NCI-H187 (cell line): ENCODE results near the gene HCN2.
A peak's percentile ranks its signal among the peaks of the same experiment; 100 is the strongest.
"Not testable (repeated sequence)": the region's sequence is repeated elsewhere in the genome, so short reads cannot be mapped to it uniquely, and the experiment has no call there.

Experiments
- DNase-seq, 2 experiments: peaks; one replicate each; lab custom pipeline; 2025; lab: John Stamatoyannopoulos, UW

HCN2 gene

DNA sequence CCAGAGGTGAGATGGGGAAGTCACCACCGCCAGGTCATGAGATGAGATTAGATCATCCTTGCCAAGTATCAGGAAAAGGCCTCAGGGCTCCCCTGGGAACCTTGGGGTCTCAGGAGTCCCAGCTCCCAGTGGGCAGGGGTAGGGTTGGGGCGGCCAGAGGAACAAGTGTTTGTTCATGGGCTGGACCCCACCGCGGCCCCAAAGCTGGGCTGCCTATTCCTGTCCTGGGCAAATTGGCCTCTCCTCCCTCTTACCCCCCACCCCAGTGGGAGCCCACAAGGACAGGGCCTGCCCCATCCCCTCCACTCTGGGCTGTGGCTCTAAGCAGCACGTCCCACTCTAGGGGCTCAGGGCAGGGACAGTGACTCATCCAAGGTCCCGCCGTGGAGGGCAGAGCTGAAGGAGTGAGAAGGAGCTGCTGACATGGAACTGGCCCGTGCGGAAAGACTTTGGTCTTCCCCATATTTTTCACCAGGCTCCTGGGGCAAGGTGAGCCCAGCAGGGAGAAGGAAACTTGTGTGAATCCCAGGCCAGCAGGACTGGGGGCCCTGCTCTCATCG is 4.0 kb upstream of the HCN2 start:
- DNase-seq, result no peak

DNA sequence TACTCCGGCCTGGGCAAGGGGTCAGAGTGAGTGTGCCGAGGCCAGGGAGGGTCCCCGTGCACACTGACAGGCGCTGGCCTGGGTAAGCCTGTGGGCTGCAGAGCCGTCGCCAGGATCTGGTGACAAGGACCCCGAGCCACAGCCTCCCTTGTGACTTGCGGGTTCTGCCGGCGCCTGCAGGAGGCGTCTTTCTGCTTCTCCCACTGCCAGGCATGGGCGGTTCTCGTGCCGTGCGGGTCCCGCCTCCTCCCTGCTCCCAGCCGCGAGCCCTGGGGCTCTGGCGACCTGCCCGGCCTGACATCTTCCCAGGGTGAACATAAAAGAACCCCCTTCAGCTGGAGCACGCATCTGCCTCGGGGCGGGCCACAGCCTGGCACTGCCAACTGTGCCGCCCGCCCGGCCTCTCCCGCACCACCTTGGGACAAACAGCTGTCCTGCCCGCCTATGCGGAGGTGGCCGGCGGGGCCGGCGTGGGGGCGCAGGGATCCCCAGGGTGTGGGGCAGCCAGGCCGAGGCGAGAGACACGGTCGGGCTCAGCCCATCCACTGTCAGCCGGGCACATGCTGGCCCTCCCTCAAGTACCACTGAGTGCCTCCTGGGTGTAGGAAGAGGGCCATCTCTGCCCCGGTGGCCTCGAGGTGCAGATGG is 1.5 kb upstream of the HCN2 start:
- peak; percentile 40 to 64 for DNase-seq

DNA sequence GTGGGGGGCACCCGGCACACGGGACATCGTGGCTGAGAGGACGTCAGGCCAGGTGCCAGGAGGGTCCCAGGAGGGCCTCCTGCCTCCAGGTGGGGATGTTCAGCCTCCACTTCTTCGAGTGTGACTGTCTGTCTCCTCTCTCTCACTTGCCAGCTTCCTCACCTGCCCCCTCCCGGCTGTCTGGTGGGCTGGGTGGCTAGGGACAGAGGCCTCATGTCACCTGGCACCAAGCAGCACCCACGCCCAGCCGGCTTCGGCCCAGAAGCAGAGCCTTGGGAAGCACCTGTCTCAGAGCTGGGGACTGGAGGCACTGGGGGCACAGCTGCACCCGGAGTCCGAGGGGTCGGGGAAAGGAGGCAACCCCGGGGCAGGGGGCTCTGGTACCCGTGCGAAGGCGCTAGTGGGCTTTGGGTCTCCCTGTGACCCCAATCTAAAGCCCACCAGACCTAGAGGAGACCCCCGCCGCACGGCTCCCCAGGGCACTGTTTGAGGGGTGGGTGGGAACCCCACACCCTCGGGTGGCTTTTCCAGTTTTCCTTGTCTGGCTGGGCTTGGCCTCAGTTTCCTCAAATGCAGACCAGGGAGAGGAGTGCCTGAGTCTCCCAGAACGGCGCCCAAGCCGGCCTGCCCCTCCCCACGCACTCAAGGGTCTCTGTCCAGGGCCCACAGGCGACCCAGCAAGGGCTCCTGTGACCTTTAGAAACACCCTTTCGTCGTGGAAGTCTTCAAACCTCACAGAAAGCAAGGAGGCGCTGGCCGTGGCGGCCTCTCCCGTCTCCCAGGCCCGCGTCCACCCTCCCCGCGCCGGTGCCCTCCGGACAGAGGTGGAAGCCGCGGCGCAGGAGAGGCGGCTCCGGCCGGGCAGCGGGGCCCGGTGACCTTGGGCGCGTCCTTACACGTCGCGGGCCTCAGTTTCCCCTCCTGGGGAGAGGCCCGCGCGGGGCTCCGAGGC is 664 bp upstream of the HCN2 start:
- peak in 1 of 2 experiments; percentile 40 for DNase-seq

DNA sequence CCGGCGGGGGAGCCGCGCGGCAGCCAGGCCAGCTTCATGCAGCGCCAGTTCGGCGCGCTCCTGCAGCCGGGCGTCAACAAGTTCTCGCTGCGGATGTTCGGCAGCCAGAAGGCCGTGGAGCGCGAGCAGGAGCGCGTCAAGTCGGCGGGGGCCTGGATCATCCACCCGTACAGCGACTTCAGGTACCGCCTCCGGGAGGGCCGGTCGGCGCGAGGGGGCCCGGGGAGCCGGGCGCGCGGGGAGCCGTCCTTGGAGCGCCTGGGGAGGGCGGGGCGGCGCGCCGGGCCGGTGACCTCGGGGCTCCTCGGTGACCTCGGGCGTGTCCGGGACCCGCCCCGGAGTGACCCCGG is 690 bp downstream of the HCN2 start:
- no peak for DNase-seq

DNA sequence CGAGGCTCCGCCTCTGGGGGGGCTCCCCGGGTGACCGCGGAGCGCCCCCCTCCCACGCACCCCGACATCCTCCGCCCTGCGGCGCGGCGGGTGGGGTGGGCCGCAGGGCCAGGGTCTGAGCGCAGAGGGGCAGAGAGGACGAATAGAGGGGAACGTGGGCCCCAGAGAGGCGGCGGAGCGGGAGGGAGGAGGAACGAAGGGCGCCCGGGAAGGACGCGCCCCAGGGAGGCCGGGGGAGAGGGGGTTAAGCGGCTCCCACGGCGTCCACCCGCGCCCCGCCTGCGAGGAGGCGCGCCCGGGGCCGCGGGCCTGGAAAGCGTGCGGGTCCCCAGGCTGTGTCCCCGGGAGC is 1.0 kb downstream of the HCN2 start:
- no peak for DNase-seq

DNA sequence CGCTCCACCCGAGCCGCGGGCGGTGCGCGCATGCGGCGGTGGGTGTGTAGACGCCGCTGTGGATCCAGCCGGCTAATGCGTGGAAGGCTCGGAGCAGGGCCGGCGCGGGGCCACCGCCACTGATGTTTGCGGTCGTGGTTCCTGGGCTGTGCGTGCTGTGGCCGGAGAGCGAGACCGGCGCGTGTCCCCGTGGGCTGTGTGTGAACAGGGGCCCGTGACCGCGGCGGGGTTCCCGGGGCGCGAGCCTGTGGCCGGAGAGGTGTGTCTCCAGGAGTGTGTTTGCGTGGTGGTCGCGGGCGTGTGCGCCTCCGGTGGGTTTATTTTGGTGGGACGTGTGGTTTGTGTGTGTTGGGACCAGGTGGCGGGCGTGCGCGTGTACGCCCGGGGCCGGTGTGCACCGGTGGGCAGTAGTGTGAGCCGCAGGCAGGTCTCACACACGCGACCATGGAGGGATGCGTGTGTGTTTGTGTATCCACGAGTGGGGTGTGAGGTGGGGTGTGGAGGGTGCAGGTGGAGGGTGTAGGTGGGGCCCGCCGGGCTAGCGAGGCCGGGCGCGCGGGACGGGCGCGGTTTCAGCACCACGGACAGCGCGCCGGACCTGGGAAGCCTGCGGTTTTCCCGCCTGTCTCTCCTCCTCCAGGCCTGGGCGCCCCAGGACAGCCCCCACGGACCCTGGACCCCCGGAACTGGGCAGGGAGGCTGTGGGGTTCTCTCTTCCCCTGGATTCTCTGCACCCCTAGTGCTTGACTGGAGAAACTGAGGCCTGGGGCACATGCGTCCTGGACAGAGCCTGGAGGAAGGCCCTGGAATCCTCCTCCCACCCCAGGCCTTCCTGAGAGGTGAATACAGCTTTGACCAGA is 1.6 kb downstream of the HCN2 start:
- no peak for DNase-seq

DNA sequence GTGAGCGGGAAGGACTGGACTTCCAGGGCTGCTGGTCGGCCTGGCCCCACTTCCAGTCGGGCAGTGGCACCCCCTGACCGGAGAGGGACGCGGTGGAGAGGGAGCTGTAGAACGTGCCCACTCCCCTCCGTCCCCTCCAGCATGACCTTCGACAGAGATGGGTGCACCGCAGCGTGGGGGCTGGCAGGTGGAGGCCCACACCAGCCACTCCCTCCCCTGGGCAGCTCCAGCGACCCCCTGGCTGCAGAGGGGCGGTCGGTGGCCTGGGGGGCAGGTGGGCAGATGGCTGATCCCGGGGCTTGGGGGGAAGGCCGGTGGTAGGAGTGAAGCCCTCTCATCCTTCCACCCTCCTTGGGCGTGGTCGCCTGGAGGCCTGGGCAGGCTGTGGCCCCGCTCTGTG is 2.4 kb downstream of the HCN2 start:
- no peak for DNase-seq

DNA sequence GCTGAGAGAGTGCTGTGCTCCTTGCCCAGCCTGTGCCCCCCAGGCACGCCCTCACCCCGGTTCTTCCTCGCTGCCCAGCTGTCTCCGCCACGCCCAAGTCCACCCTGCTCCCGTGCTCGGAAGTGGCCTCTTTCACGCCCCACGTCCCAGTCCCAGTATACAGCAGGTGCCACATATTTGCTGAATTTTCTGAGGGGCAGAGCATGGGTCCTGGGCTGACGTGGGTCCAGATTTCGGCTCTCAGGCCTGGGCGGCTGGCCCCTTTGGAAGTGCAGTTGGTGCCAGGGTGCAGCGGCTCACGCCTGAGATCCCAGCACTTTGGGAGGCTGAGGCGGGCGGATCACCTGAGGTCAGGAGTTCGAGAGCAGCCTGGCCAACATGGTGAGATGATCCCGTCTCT is 3.4 kb downstream of the HCN2 start:
- DNase-seq, result no peak

DNA sequence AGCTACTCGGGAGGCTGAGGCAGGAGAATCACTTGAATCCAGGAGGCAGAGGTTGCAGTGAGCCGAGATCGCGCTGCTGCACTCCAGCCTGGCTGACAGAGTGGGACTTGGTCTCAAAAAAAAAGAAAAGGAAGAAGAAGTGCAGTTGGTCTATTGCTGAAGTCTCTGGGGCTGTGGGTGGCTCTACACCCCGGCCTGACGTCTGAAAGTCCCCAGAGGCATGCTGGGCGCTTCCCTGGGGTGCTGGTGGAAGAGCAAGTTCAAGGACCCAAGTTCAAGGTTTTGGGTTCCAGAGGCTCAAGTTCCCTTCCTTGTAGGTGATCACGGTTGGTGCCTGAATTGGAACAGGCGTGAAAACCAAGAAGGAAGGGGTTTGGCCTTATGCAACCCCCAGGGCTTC is 3.8 kb downstream of the HCN2 start:
- no peak for DNase-seq

DNA sequence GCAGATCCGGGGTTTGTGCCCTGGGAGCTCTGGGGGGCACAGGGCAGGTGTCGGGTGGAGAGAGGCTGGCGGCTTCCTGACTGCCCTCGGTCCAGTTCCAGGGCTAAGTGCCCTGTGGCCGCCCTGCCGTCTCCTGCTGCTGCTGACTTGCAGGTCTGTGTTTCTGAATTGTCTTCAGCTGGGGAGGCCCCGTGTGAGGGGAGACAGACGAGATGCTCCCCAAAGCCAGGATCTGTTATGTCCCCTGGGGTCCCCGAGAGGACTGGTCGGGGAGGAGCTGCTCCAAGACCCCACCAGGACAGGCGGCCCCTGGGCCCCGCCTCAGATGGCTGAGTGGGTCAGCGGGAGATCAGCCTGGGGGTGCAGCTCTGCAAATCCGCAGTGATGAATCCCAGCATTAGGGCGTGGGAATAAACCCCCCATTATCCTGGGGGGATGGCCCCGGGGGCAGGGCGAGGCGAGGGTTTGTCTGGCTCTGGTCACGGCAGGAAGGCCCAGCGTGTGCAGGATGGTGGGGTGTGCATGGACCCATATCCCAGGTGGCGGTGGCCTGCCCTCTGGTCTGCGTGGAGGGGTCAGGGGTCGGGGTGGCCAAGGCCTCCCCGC is 4.7 kb downstream of the HCN2 start:
- DNase-seq, result no peak

DNA sequence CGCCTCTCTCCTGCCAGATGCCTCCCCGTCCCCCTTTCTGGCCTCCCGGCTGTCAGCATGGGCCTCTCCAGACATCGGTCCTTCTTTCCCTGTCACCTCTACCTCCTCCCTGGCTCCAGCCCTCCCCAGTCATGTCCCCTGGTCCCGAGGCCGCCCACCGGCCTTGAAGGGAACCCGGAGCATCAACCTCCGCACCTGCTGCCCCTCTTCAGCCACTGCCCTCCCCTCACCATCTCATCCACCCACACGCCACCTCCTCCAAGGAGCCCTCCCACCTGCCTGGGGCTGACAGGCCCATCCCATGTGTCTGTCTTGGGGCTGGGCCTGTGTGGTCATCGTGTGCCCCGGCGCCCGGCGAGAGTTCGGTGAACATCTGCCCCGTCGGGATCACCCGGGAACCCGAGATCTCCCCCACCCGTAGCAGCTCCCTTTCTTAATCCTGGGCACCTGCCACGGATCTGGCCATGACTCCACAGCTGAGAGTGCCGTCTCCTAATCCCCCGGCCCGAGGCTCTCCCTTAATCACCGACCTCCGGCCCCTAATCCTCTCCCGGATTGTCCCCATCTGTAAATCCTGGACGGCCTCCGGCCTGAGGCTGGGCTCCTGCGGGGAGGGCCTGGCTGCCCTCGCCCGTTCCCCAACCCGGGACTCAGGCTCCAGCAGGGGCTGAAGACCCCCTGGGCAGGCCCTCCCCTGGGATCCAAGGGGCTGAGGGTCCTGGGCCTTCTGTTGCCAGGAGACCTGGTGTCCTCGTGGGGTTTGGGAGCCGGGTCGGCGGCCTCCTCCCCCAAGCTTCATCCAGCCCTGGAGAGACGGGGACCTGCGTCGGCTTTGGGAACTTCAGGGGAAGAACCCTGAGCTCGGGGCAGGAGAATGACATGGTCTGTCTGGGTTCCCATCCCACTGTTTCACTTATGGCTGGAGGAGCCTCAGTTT is 5.9 kb downstream of the HCN2 start:
- no peak for DNase-seq

DNA sequence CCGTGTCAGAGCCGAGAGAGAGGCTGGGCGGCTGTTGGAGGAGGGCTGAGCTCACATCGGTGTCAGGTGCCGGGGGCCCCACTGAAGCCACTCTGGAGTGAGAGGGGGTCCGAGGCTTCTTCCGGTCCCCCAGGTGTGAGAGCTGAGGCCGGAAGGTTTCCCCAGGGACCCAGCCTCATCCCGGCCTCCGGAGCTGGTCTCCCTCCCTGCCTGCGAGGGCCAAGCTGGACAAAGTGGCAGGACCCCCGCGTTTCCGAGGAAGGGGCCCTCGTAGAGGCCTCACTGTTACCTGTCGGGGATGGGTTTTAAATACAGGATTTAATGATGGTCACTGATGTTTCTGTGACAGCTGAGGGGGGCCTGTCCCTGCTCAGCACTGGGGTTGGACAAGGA is 6.6 kb downstream of the HCN2 start:
- no peak for DNase-seq

DNA sequence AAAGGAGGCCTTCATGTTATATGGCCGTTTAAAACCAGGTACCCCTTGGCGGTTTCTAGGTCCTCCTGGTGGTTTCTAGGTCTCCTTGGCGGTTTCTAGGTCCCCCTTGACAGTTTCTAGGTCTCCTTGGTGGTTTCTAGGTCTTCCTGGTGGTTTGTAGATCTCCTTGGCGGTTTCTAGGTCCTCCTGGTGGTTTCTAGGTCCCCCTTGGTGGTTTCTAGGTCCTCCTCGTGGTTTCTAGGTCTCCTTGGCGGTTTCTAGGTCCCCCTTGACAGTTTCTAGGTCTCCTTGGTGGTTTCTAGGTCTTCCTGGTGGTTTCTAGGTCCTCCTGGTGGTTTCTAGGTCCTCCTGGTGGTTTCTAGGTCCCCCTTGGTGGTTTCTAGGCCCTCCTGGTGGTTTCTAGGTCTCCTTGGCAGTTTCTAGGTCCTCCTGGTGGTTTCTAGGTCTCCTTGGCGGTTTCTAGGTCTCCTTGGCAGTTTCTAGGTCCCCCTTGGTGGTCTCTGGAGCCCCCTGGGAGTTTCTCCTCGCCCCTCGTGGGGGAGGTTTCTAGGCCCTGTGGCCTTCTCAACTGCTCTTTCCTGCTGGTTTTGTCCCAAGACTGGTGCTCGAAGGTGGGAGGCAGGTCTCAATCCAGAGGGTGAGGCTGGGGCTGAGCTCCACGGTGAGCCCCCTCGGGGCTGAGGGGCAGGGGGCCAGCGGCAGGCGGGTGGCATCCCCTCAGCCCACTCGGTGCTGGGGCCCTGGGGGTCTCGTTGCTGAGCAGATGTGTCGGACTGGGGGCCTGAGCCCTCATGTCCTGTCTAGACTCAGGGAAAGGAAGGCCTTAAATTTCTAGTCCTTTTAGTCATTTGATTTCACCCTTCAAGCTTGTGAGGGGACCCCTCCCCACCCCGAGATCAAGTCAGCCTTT is 8.0 kb downstream of the HCN2 start:
- no peak for DNase-seq

DNA sequence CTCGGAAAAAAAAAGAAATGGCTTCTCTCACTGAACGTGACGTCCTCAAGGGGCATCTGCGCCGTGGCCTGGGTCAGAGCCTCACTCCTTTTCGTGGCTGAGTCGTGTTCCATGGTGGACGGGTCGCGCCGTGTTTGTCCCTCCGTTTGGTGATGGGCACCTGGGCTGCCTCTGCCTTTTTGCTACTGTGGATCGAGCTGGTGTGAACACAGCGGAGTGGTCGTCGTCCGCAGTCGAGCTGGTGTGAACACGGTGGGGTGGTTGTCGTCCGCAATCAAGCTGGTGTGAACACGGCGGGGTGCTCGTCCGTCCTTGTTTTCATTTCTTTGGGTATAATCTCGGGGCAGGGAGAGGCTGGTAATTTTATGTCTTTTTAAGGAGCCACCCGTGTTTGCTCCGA is 11.6 kb downstream of the HCN2 start:
- DNase-seq, result no peak

DNA sequence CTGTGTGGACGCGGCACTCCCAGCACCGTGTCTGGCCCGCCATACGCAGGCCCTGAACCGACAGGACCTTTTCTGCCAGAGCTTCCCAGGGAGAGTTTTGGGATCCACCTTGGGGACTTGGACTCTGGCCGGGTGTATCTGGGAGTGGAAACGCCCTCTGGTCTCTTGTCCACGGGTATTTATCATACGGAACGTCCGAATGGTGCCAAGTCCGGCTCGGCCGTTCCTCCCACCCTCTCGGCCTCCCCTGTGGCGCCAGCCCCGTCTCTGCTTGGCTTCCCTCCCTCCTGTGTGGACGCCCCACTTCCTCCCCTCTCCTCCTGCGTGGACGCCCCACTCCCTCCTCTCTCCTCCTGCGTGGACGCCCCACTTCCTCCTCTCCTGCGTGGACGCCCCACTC is 12.1 kb downstream of the HCN2 start:
- no peak for DNase-seq

DNA sequence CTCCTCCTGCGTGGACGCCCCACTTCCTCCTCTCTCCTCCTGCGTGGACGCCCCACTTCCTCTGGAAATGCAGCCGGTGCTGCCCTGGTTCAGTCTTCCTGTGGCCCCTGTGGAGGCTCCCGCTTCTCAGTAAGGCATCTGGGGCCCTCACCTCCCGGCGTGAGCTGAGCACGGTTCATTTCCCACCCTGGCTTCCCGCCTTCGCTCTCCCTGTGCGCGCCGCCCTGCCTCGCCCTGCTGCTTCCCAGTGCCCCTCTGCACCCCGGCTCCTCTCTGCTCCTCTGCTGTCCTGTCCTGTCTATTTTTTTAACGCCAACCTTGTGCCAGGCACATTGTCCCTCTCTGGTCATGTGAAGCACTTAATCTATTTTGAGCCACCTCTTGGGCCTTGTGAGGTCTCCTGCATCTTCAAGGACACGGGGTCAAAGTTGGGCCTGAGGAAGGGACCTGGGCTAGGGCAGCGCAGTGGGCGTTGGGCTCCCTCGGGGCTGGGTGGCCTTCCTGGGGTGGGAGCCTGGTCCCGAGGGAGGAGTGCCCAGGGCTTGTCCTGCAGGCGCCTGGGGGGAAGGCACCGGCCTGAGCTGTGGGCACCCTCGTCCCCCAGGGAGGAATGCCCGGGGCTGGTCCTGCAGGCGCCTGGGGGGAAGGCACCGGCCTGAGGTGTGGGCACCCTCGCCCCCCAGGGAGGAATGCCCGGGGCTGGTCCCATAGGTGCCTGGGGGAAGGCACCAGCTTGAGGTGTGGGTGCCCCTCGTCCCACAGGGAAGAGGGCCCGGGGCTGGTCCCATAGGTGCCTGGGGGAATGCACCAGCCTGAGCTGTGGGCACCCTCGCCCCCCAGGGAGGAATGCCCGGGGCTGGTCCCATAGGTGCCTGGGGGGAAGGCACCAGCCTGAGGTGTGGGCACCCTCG is 13.0 kb downstream of the HCN2 start:
- no peak for DNase-seq

DNA sequence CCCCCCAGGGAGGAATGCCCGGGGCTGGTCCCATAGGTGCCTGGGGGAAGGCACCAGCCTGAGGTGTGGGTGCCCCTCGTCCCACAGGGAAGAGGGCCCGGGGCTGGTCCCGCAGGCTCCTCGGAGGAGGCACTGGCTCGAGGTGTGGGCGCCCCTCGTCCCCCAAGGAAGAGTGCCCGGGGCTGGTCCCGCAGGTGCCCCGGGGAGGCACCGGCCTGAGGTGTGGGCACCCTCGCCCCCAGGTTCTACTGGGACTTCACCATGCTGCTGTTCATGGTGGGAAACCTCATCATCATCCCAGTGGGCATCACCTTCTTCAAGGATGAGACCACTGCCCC is 13.6 kb downstream of the HCN2 start:
- not testable (repeated sequence) for DNase-seq

DNA sequence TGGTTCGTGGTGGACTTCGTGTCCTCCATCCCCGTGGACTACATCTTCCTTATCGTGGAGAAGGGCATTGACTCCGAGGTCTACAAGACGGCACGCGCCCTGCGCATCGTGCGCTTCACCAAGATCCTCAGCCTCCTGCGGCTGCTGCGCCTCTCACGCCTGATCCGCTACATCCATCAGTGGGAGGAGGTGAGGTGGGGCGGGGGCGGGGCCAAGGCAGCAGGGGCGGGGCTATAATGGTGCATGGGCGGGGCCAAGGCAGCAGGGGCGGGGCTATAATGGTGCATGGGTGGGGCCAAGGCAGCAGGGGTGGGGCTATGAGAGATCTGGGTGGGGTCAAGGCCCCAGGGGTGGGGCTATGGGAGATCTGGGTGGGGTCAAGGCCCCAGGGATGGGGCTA is 14.1 kb downstream of the HCN2 start:
- not testable (repeated sequence) for DNase-seq

DNA sequence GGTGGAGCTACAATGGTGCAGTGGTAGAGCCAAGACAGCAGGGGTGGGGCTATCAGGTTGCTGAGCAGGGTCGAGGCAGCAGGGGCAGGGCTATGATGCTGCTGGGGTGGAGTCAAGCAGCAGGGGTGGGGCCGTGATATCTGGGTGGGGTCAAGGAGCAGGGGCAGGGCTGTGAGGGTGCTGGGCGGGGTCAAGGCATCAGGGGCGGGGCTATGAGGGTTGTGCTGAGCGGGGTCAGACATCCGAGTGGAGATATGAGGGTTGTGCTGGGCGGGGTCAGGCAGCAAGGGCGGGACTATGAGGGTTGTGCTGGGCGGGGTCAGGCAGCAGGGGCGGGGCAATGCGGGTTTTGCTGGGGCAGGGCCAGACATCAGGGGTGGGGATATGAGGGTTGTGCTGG is 14.7 kb downstream of the HCN2 start:
- no peak for DNase-seq
